HuH-7.5 (cell line): ENCODE data around the gene BAX.

Experiments used
- DNase-seq: peaks from one replicate; pipeline ENCODE4 v3.0.0; 2011; ENCODE audit warnings: low spot score

The BAX gene

DNA sequence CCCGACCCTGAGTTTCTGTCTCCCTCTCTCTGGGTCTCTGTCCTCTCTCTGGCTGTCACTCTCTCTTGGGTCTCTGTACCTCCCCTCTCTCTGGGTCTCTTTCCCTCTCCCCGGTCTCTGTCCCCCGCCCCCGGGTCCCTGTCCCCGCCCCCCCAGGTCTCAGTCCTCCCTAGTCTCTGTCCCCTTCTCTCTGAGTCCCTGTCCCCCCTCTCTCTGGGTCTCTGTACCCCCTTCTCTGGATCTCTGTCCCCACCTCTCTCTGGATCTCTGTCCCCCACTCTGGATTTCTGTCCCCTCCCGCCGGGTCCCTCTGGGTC is 8.1 kb downstream of the BAX start:
- DNase-seq, result no peak

- DNase-seq, result peak; percentile 91
These were observed 8.9 kb downstream of the BAX start for GRCh38 chr19:48963371-48964204.

DNA sequence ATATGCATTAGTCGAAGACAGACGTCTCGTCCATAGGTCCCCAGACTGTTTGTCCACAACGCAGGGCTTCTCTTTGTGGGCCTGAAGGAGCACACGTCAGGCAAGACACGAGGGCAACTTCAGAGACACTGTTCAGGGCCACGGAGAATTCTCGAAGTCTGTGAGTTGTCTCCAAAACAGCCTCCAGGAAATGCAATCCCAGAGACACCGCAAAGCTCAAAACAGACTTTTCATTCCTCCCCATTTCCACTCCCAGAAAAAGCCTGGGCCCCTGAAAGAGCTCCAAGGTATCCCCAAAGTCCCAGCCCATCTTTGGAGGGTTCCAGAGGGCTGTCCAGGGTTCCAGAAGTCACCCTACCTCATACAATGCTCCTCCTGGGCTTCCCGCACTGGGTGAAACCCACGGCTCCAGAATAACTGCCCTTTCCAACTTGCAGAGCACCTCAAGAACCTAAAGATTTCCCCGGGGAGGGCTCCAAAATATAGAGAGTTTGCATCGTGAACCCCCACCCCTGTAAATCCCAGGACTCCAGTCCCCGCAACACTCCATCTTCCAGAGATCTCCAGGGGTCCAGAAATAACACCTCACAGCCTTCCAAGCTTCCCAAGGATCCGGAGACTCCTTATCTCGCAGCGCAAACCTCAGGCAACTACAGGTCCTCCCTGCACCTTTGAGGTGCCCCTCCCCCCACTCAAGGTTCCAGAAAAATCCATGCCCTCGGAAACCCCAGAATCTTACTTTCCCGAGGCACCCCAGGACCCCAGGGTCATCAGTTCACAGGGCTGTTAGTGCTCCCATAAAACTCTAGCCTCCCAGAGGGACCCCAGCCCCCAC is 9.7 kb downstream of the BAX start:
- DNase-seq, result no peak

DNA sequence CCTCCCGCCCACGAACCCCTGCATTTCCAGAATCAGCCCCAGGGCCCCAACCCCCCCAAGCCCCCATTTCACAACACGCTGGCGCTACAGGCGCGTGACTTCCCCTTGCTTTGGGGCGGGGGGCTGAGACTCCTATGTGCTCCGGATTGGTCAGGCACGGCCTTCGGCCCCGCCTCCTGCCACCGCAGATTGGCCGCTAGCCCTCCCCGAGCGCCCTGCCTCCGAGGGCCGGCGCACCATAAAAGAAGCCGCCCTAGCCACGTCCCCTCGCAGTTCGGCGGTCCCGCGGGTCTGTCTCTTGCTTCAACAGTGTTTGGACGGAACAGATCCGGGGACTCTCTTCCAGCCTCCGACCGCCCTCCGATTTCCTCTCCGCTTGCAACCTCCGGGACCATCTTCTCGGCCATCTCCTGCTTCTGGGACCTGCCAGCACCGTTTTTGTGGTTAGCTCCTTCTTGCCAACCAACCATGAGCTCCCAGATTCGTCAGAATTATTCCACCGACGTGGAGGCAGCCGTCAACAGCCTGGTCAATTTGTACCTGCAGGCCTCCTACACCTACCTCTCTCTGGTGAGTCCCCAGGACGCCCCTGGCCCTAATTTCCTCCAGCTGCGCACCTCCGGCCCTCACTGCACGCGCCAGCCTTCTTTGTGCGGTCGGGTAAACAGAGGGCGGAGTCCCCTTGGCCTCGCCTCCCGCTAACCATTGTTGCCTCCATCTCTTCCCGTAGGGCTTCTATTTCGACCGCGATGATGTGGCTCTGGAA is 10.5 kb downstream of the BAX start, which contains the start of gene FTL:
FTL (plus strand) TSS at position 270 of the 766 bp plus-strand sequence; CDS start at position 469, 199 bp downstream.
- peak; percentile 97 for DNase-seq

DNA sequence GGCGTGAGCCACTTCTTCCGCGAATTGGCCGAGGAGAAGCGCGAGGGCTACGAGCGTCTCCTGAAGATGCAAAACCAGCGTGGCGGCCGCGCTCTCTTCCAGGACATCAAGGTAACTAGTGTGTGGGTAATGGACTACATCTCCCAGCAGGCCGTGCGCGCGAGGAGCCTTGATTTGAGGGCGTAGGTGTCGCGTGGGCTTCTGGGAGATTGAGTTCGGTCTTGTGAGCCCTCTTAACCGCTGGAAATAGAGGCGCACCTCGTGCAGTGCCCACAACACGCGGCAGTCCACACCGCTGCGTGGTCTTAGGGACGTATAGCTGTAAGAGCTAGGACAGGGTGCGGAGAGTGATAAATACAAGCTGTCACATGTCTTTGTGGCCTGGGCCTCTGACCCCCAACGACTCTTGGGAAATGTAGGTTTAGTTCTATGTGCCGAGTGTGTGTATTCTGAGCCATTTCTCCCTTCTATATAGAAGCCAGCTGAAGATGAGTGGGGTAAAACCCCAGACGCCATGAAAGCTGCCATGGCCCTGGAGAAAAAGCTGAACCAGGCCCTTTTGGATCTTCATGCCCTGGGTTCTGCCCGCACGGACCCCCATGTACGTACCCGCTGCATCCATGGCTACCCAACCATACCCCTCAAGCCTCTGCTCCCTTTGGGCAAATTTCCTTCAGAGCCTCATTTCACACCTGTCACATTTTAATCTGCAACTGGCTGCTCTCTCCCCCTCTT is 11.3 kb downstream of the BAX start:
- no peak for DNase-seq

DNA sequence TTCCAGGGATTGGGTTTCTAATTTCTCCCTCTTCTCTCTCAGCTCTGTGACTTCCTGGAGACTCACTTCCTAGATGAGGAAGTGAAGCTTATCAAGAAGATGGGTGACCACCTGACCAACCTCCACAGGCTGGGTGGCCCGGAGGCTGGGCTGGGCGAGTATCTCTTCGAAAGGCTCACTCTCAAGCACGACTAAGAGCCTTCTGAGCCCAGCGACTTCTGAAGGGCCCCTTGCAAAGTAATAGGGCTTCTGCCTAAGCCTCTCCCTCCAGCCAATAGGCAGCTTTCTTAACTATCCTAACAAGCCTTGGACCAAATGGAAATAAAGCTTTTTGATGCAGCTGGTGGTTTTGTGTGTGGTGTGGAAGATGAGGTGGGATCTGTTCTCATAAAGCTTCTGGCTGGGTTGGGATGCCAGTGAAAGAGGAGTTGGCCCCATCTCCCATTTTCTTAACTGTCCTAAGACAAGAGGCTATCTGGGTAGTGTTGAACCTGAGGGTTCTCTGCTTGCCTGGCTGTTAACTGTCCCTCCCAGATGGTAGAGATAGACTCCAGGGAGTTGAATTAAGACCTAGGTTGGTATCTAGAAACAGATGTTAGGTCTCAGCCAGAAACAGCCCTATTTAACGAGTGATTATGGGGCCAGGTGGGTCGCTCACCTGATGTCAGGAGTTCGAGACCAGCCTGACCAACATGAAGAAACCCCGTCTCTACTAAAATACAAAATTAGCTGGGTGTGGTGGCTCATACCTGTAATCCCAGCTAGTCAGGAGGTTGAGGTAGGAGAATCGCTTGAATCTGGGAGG is 12.1 kb downstream of the BAX start:
- no peak for DNase-seq

GRCh38 chr19:48967346-48968178 is 12.9 kb downstream of the BAX start:
- no peak for DNase-seq

GRCh38 chr19:48968179-48968661 is 13.5 kb downstream of the BAX start:
- no peak for DNase-seq

DNA sequence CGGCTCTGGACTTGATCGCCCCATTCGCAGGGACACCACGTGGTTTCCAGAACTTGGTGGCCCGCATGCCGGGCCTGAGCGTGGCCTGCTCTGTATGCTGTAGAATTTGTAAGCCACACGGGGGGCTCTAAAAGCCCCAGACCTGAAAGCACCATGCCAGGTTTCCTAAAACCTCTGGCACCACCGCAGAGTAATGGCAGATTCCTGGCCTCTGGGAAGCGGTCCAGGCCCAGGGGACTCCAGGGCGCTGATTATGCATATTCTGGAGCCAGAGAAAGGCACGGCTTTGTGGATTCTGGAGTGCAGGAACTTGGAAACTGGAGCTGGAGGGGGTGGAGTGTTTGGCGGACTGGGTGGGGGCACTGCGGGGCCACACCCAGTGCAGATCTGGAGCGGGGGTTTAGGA is 14.1 kb downstream of the BAX start:
- no peak for DNase-seq

- DNase-seq, result no peak
These were observed 14.8 kb downstream of the BAX start for GRCh38 chr19:48969276-48970138.

GRCh38 chr19:48970139-48970766 is 15.6 kb downstream of the BAX start:
- DNase-seq, result no peak

GRCh38 chr19:48970923-48971395 is 16.3 kb downstream of the BAX start:
- peak; percentile 88 for DNase-seq

- DNase-seq, result no peak
These were observed 21.5 kb downstream of the BAX start for GRCh38 chr19:48975947-48976847.

- DNase-seq, result no peak
These were observed 22.4 kb downstream of the BAX start for GRCh38 chr19:48977061-48977460.

- DNase-seq, result no peak
These were observed 27.6 kb downstream of the BAX start for GRCh38 chr19:48982280-48982679.

DNA sequence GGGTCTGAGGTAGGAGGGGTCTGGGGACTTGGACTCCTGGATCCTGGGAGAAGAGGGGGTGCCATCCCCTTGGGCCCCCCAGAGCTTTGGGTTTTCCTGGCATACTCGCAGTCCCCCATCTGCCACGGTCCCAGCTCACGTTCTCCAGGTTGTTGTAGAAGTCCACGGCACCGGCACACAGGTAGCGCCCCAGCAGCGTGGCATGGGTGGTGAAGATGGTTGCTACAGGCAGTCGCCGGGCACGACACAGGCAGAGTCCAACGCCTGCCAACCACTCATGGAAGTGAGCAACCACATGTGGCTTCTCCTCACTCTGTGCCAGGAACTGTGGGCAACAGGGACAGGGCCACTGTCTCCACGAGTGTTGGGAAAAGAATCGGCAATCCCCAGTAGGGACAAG is 31.0 kb downstream of the BAX start:
- no peak for DNase-seq

DNA sequence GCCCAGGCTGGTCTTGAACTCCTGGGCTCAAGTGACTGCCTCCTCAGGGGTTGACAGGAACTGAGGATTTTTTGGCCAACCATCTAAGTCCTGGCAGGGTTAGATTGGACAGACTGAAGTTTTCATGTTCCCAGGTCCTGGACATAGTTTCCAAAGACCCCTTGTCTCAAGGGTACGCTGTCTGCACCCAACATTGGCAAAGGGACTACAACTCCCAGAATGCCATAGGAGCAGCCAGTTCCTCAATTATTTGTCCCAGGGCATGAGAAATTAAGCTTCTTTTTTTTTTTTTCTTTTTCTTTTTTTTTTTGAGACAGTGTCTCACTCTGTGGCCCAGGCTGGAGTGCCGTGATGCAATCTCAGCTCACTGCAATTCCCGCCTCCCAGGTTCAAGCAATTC is 31.5 kb downstream of the BAX start:
- DNase-seq, result no peak
